NCI-H1694 (cell line): ENCODE measurements around the gene GRIN3B.
"Not testable (repeated sequence)": the region's sequence is repeated elsewhere in the genome, so short reads cannot be mapped to it uniquely, and the experiment has no call there.

ENCODE experiments used
- DNase-seq: peaks from one replicate; lab custom pipeline; 2025; lab: John Stamatoyannopoulos, UW

The GRIN3B gene

GRCh38 chr19:1019616-1019961 lies 19.4 kb downstream of the GRIN3B start:
- no peak for DNase-seq

- DNase-seq: no peak
Measured at GRCh38 chr19:1019980-1020867, 20.0 kb downstream of the GRIN3B start.

- peak; percentile 86 for DNase-seq
Measured at GRCh38 chr19:1020868-1021425, 20.7 kb downstream of the GRIN3B start, which contains the start of gene TMEM259. TMEM259 (minus strand) TSS chr19:1021123; CDS start chr19:1020996, 127 bp downstream.

DNA sequence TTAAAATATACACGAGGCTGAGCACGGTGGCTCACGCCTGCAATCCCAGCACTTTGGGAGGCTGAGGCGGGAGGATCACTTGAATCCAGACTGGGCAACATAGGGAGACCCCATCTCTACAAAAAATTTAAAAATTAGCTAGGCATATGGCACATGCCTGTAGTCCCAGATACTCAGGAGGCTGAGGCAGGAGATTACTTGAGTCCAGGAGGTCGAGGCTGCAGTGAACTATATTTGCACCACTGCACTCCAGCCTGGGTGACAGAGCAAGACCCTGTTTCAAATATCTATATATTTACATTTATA lies 23.6 kb downstream of the GRIN3B start:
- DNase-seq: not testable (repeated sequence)

DNA sequence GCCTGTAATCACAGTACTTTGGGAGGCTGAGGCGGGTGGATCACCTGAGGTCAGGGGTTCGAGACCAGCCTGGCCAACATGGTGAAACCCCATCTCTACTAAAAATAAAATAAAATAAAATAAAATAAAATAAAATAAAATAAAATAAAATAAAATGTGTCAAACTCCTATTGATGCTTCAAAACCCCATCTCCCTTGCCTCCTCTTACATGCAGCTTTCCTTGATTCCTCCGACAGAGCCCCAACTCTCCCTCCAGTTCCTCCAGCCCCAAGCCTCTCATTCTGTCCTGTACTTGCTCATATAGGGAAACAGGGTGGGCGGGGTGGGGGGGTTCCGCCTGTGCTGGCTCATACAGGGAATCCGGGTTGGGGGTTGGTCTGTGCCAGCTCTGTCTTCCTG lies 24.9 kb downstream of the GRIN3B start:
- not testable (repeated sequence) for DNase-seq

DNA sequence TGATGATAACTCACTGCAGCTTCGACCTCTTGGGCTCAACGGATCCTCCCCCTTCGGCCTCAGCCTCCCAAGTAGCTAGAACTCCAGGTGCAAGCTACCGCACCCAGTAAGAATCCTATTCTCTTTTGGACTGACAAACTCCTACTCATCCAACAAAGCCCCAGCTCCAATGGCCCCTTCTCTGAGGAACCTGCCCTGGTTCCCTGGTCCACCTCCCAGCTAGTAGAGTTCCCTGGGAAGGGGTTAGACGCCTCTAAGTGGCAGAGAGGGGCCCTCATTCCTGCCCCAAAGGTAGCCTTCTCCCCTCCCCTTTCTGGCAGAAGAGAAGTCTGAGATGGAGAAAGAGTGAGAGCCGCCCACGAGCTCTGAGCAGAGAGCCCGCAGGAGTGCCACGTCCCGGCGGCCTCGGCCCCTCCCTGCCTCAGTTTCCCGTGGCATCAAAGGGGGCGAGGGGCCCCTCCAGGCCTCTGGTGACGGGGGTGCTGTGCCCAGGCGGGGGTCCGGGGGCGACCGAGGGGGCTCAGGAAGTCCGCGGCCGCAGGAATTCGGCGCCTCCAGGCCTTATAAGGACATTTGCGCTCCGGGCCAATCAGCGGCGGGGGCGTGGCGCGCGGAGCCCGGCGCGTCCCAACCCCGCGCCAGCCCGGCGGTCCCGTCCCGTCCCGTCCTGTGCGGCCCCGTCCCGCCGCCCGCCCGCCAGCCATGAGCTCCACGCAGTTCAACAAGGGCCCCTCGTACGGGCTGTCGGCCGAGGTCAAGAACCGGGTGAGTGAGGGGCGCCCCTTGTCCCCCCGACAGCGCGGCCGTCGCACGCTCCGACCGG lies 26.0 kb downstream of the GRIN3B start, which contains the start of gene CNN2:
Gene CNN2 (plus strand): TSS at position 649 of the 823 bp plus-strand sequence. CDS start 54 bp downstream, at position 703.
- DNase-seq: no peak

- no peak for DNase-seq
Measured at GRCh38 chr19:1026783-1027649, 26.8 kb downstream of the GRIN3B start.

DNA sequence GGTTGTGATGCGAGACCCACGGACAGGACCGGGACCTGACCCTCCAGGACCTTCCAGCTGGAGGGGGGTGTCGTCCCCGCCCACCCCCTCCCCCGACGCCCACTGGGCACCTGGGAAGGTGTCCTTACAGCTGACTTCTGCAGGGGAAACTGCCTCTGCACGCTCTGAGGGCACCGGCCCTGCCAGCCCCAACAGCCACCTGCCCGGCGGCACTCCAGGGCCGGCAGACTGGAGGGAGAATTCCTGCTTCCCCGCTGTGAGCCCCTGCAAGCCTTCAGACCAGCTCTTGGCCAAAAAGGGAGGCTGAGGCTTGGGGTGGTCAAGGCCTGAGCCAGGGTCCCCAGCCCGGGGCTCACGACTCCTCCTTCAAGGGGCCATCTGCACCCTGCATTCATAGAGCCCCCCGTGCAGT lies 27.4 kb downstream of the GRIN3B start:
- DNase-seq: no peak

DNA sequence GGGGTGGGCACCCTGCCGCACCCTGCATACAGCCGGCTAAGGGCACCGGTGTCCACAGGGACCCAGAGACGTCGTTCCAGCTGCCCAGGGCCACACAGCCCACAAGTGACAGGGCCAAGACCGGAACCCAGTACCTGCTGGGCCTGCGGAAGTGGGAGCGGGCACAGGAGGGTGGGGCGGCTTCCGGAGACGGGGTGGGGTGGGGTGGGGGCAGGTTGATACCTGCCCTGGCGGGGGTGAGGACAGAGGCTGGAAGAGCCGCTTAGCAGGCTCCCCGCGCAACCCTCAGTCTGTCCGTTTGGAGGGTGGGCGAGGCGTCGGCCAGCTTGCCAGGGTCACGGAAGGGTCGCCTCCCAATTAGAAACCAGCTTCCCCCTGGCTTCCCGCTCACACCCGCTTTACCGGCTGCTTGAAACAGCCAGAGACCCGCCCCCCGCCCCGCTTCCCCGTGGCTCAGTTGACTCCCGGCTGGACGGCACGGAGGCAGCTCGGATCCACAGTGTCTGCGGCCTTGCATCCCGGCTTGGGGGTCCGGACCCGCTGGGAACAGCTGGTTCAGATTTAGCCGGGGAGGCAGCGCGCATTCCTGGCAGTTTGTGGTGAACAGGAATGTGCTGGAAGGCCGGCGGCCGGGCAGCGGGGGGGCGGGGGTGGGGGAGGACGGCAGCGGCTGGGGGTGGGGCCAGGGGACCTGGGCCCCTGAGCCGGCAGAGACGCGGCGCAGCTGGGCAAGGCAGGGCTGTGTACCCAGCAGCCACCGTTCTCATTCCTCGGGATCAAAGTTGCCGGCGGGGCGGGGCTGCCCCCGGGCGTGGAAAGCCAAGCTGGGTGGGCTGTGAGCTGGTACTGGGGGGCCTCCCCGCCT lies 28.1 kb downstream of the GRIN3B start:
- no peak for DNase-seq

- no peak for DNase-seq
Measured at GRCh38 chr19:1032264-1032867, 32.1 kb downstream of the GRIN3B start.

DNA sequence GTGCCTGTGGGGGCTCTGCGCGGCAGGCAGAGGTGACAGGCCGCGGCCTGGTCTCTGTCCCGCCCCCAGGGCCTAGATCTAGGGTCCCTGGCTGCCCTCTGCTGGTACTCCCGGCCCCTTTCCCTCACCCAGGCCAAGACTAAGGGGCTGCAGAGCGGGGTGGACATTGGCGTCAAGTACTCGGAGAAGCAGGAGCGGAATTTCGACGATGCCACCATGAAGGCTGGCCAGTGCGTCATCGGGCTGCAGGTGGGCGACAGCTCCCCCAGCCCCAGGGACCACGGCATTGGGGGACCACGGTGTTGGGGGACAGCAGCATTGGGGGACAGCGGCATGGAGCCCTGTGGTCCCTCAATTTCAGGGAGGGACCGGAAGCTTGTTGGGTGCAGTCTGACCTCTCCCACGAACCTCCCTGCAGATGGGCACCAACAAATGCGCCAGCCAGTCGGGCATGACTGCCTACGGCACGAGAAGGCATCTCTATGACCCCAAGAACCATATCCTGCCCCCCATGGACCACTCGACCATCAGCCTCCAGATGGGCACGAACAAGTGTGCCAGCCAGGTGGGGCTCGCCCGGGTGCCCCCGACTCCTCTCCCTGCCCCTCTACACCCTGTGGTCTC lies 35.9 kb downstream of the GRIN3B start:
- no peak for DNase-seq

GRCh38 chr19:1037621-1038064 lies 37.4 kb downstream of the GRIN3B start:
- no peak for DNase-seq

GRCh38 chr19:1038978-1039645 lies 38.9 kb downstream of the GRIN3B start:
- no peak for DNase-seq

DNA sequence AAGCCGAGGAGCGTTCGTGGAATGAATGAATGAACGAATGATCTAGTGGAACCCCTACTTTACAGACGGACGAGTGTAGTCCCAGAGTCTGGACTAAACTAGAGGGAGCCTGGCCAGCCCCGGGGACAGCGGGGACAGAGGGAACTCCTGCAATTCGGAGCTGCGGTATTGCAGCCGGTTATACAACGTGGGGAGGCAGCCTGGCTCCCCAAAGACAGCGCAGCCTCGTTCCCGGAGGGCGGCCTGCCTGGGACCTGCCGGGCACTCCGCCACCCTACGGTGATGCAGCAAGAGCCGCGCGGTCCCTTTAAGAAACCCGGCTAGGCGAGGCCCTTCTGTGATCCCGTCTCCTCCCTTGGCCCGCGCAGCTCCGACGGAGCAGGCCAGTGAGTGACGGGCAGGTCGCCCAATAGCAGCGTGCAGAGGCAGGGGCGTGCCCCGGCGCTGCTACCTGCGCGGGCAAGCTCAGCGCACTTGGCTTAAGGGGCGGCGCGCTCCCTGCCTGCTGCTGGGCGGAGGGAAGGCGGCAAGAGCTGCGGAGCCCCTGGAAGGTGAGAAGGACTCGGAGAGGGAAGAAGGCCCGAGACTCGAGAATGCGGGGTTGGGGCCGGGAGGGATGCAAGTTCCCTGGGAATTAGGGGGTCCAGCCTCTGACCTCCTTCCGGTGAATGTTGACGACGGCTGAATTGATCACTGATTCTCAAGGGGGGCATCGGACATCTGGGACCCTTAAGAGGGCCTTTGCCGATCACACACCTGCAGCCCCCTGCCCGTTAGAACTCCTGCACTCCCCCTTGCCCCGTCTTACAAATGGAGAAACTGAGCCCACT lies 39.6 kb downstream of the GRIN3B start, which contains the start of gene ABCA7:
Gene ABCA7 (plus strand): TSS at position 462 of the 830 bp plus-strand sequence. CDS start 1,255 bp downstream, outside the sequence.
- peak; percentile 91 for DNase-seq

DNA sequence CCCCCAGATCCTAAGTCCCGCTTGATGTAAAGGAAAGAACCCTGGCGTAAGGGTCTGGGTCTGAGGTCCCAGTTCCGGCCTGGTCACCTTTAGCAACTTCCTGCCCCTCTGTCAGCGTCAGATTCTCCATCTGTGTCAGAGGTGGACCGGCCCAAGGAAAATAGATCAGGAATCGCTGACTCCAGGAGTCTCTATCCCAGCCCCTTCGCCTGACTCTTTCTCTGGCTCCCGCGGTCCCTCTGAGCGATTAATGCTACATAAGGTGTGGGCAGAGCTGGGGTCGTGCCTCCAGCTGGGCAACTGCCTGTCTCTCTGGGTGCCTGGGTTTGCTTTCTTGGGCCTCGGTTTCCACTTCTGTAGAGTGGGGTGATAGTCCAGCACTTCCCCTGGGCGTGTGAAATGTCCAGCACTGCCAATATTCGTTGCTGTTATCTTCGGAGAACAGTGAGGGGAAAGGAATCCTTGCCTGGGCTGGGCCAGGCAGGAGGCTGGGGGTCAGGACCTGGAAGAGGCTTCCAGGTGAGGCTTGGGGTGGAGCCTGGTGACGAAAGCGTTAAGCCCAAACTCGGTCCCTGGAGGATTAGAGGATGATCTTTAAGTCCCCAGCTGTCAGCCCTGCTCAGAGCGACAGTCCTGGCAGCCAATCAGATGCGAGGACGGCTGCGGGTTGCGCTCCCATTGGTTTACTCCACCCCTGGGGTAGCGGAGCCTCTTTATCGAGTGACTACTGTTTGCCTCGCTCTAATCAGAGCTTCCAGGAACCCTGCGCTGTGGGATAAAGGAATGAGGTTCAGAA lies 40.5 kb downstream of the GRIN3B start:
- DNase-seq: peak; percentile 94

GRCh38 chr19:1041272-1041834 lies 41.1 kb downstream of the GRIN3B start:
- DNase-seq: no peak
